H9 (cell line): ENCODE results near the gene MGA. TPM values are rescaled to one million over a fixed set of nuclear protein-coding genes. Genes with fewer than 3 reads are reported as not detected.

Experiments used
- DNase-seq: peaks from one replicate; pipeline ENCODE4 v3.0.0-alpha.2; 2017
- H2AFZ ChIP-seq: one replicate; pipeline ENCODE4 v1.6.1; 2013; ENCODE audit warnings: mild to moderate bottlenecking, low read length, control low read depth, moderate library complexity
- H2AK5ac ChIP-seq: 2 replicates; pipeline ENCODE4 v1.6.1; 2013; ENCODE audit warnings: low read length, control low read depth, mixed read lengths; ENCODE audit not compliant: insufficient read length
- H2BK120ac ChIP-seq: one replicate; pipeline ENCODE4 v1.6.1; 2013; ENCODE audit warnings: low read depth, mild to moderate bottlenecking, low read length, control low read depth, inconsistent platforms; ENCODE audit not compliant: poor library complexity, severe bottlenecking
- H2BK12ac ChIP-seq: 2 replicates; pipeline ENCODE4 v1.6.1; 2013; ENCODE audit warnings: low read length, control low read depth, mixed read lengths, low read depth; ENCODE audit not compliant: insufficient read length
- H2BK15ac ChIP-seq: 2 replicates; pipeline ENCODE4 v1.6.1; 2013; ENCODE audit warnings: low read depth, low read length, control low read depth
- H2BK20ac ChIP-seq: one replicate; pipeline ENCODE4 v1.6.1; 2013; ENCODE audit warnings: low read depth, mild to moderate bottlenecking, low read length, control low read depth, inconsistent platforms; ENCODE audit not compliant: poor library complexity, severe bottlenecking
- H2BK5ac ChIP-seq: 2 replicates; pipeline ENCODE4 v1.6.1; 2013; ENCODE audit warnings: low read length, control low read depth, mixed read lengths; ENCODE audit not compliant: insufficient read length
- H3K14ac ChIP-seq: 2 replicates; pipeline ENCODE4 v1.6.1; 2013; ENCODE audit warnings: low read length, control low read depth; ENCODE audit not compliant: insufficient read depth
- H3K18ac ChIP-seq: 2 replicates; pipeline ENCODE4 v1.6.1; 2013; ENCODE audit warnings: low read depth, mild to moderate bottlenecking, mixed read lengths, low read length, control low read depth; ENCODE audit not compliant: insufficient read length
- H3K23ac ChIP-seq: 2 replicates; pipeline ENCODE4 v1.6.1; 2013; ENCODE audit warnings: low read length, control low read depth, mixed read lengths, low read depth; ENCODE audit not compliant: insufficient read length
- H3K23me2 ChIP-seq: 2 replicates; pipeline ENCODE4 v1.6.1; 2013; ENCODE audit warnings: low read depth, mild to moderate bottlenecking, mixed read lengths, low read length, control low read depth; ENCODE audit not compliant: insufficient read length, poor library complexity, severe bottlenecking
- H3K27ac ChIP-seq: 2 replicates; pipeline ENCODE4 v1.5.1; 2013; ENCODE audit warnings: low read length, control low read depth, mixed read lengths, low read depth; ENCODE audit not compliant: insufficient read length
- H3K27me3 ChIP-seq: 2 replicates; pipeline ENCODE4 v1.6.1; 2013; ENCODE audit warnings: low read length, control low read depth, inconsistent platforms; ENCODE audit not compliant: insufficient read depth
- H3K4ac ChIP-seq: 2 replicates; pipeline ENCODE4 v1.6.1; 2013; ENCODE audit warnings: low read depth, mild to moderate bottlenecking, control low read depth, inconsistent platforms, low read length, moderate library complexity
- H3K4me1 ChIP-seq: 2 replicates; pipeline ENCODE4 v1.6.1; 2013; ENCODE audit warnings: low read length, control low read depth, inconsistent platforms; ENCODE audit not compliant: insufficient read depth
- H3K4me2 ChIP-seq: 2 replicates; pipeline ENCODE4 v1.6.1; 2013; ENCODE audit warnings: low read length, control low read depth, mixed read lengths; ENCODE audit not compliant: insufficient read length, insufficient read depth
- H3K56ac ChIP-seq: 2 replicates; pipeline ENCODE4 v1.6.1; 2013; ENCODE audit warnings: low read depth, mild to moderate bottlenecking, mixed read lengths, low read length, control low read depth; ENCODE audit not compliant: insufficient read length
- H3K79me1 ChIP-seq: 2 replicates; pipeline ENCODE4 v1.6.1; 2013; ENCODE audit warnings: low read depth, mild to moderate bottlenecking, moderate library complexity, low read length, control low read depth, inconsistent platforms; ENCODE audit not compliant: insufficient read depth, poor library complexity, severe bottlenecking
- H3K79me2 ChIP-seq: 2 replicates; pipeline ENCODE4 v1.6.1; 2013; ENCODE audit warnings: low read length, control low read depth, inconsistent platforms; ENCODE audit not compliant: insufficient read depth
- H3K9ac ChIP-seq: 2 replicates; pipeline ENCODE4 v1.6.1; 2013; ENCODE audit warnings: low read length, control low read depth, mixed read lengths; ENCODE audit not compliant: insufficient read length; ENCODE audit errors: extremely low read depth
- H3K9me3 ChIP-seq: one replicate; pipeline ENCODE4 v1.6.1; 2013; ENCODE audit warnings: low read depth, low read length, inconsistent platforms; ENCODE audit not compliant: control insufficient read depth
- H3T11ph ChIP-seq: one replicate; pipeline ENCODE4 v1.6.1; 2013; ENCODE audit warnings: mild to moderate bottlenecking, low read length, control low read depth, inconsistent platforms
- H4K20me1 ChIP-seq: one replicate; pipeline ENCODE4 v1.6.1; 2013; ENCODE audit not compliant: control insufficient read depth, insufficient read length, insufficient read depth
- H4K5ac ChIP-seq: 2 replicates; pipeline ENCODE4 v1.6.1; 2013; ENCODE audit warnings: low read depth, mild to moderate bottlenecking, mixed read lengths, low read length, control low read depth; ENCODE audit not compliant: insufficient read length
- H4K8ac ChIP-seq: replicated peaks from 2 replicates; pipeline ENCODE4 v1.6.1; 2013; ENCODE audit warnings: low read length, control low read depth, mixed read lengths, low read depth; ENCODE audit not compliant: insufficient read length
- H4K91ac ChIP-seq: 2 replicates; pipeline ENCODE4 v1.6.1; 2013; ENCODE audit warnings: low read depth, mild to moderate bottlenecking, moderate library complexity, mixed read lengths, low read length, control low read depth; ENCODE audit not compliant: insufficient read length
- H3K27ac Mint-ChIP-seq, 3 experiments: 2 replicates in 2 of 3; 3 replicates in 1 of 3; pipeline ENCODE4 v1.8.0; 2020 to 2021; ENCODE audit warnings: mixed read lengths in 3 of 3, mild to moderate bottlenecking in 1 of 3, moderate library complexity in 1 of 3
- H3K27me3 Mint-ChIP-seq: 2 replicates; pipeline ENCODE4 v1.8.0; 2021; ENCODE audit warnings: low read depth, mild to moderate bottlenecking, moderate library complexity, mixed read lengths
- H3K36me3 Mint-ChIP-seq, 3 experiments: 2 replicates in 2 of 3; 3 replicates in 1 of 3; pipeline ENCODE4 v1.8.0; 2020 to 2021; ENCODE audit warnings: low read depth in 3 of 3, mixed read lengths in 3 of 3; ENCODE audit not compliant: insufficient read depth in 1 of 3
- H3K4me1 Mint-ChIP-seq, 2 experiments: 2 replicates each; pipeline ENCODE4 v1.8.0; 2020; ENCODE audit warnings: mixed read lengths in 2 of 2
- H3K4me3 Mint-ChIP-seq, 2 experiments: 2 replicates in 1 of 2; 3 replicates in 1 of 2; pipeline ENCODE4 v1.8.0; 2020 to 2021; ENCODE audit warnings: mild to moderate bottlenecking in 2 of 2, mixed read lengths in 2 of 2, moderate library complexity in 1 of 2
- H3K9me3 Mint-ChIP-seq, 2 experiments: 2 replicates in 1 of 2; 3 replicates in 1 of 2; pipeline ENCODE4 v1.8.0; 2020; ENCODE audit warnings: mild to moderate bottlenecking in 2 of 2, mixed read lengths in 2 of 2, moderate library complexity in 1 of 2
- WGBS: extraction: QIAGEN DNeasy Blood & Tissue Kit; methylation state at CpG from one replicate; pipeline ENCODE4 v1.1.7; 2013; ENCODE audit warnings: missing lambda C conversion rate, low lambda C conversion rate, mixed read lengths; ENCODE audit not compliant: insufficient read length; ENCODE audit errors: extremely low coverage; 5-methylcytosine and 5-hydroxymethylcytosine counted together
- total RNA-seq: library from RNA; stranded (reverse); gene quantifications from 2 replicates; pipeline ENCODE4 v1.2.1, GENCODE V29; 2021
- TF ChIP-seq, protein P1 (sequence below): fragments of 200-600 bp; sonication (generic); conservative IDR thresholded peaks from 3 replicates; pipeline ENCODE4 v1.8.0; 2021; ENCODE audit warnings: antibody characterized with exemption, mild to moderate bottlenecking

The MGA gene
- total RNA-seq, 1 experiment from 2014 or later: 62.7 TPM

DNA sequence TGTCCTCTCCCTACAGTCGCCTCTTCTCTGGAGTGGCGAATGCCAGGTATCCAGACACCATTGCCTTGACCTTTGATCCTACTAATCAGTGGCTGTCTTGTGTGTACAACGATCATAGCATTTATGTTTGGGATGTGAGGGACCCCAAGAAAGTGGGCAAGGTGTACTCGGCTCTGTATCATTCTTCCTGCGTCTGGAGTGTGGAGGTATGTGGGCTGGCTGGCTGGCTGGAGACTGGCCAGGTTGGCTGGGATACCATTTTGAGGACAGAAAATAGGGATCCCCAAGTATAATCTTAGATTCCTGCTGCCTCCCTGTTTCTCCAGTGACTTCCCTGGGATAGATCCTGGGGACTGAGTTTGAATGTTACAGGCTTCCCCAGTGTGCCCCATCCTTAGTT, 154.3 kb downstream of the MGA start:
- H3T11ph ChIP-seq: no peak overlapping the region
- H2BK5ac ChIP-seq: no peak overlapping the region
- DNase-seq: no peak
- H3K23me2 ChIP-seq: no peaks in the 10 kb centered on the region
- H3K56ac ChIP-seq: no peak overlapping the region
- no peak overlapping the region for H2BK15ac ChIP-seq
- H3K79me2 ChIP-seq: no peaks in the 10 kb centered on the region
- H3K9me3 ChIP-seq: no peaks in the 10 kb centered on the region
- H4K5ac ChIP-seq: no peak overlapping the region
- H3K4me3 Mint-ChIP-seq: no peak overlapping the region
- H4K91ac ChIP-seq: no peak overlapping the region
- no peaks in the 10 kb centered on the region for H3K9me3 Mint-ChIP-seq
- no peak overlapping the region for H2AK5ac ChIP-seq
- H2BK20ac ChIP-seq: no peak overlapping the region
- H3K4me1 Mint-ChIP-seq: peaks cover 0 to 5% of the 10 kb centered on the region in 2 experiments; a peak in 2 of 4 replicates
- no peaks in the 10 kb centered on the region for H4K20me1 ChIP-seq
- no peak overlapping the region for H3K9ac ChIP-seq
- H2BK120ac ChIP-seq: no peak overlapping the region
- H2BK12ac ChIP-seq: no peak overlapping the region
- no peak overlapping the region for H3K27ac ChIP-seq
- H3K79me1 ChIP-seq: no peaks in the 10 kb centered on the region
- H3K14ac ChIP-seq: no peak overlapping the region
- peaks cover 3 to 12% (median 3%) of the 10 kb centered on the region in 3 experiments; a peak in 5 of 7 replicates for H3K36me3 Mint-ChIP-seq
- H3K27me3 Mint-ChIP-seq: no peaks in the 10 kb centered on the region
- no peak overlapping the region for H3K18ac ChIP-seq
- no peak overlapping the region for H3K27ac Mint-ChIP-seq
- TF ChIP-seq, protein P1, sequence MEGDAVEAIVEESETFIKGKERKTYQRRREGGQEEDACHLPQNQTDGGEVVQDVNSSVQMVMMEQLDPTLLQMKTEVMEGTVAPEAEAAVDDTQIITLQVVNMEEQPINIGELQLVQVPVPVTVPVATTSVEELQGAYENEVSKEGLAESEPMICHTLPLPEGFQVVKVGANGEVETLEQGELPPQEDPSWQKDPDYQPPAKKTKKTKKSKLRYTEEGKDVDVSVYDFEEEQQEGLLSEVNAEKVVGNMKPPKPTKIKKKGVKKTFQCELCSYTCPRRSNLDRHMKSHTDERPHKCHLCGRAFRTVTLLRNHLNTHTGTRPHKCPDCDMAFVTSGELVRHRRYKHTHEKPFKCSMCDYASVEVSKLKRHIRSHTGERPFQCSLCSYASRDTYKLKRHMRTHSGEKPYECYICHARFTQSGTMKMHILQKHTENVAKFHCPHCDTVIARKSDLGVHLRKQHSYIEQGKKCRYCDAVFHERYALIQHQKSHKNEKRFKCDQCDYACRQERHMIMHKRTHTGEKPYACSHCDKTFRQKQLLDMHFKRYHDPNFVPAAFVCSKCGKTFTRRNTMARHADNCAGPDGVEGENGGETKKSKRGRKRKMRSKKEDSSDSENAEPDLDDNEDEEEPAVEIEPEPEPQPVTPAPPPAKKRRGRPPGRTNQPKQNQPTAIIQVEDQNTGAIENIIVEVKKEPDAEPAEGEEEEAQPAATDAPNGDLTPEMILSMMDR: no peak
- WGBS: no CpG with 5 or more reads among the region's 5 CpGs
- no peak overlapping the region for H3K23ac ChIP-seq
- H3K4me1 ChIP-seq: no peaks in the 10 kb centered on the region
- H3K4ac ChIP-seq: no peak overlapping the region
- no peak overlapping the region for H3K4me2 ChIP-seq
- H4K8ac ChIP-seq: no peak overlapping the region
- no peak overlapping the region for H2AFZ ChIP-seq
- H3K27me3 ChIP-seq: no peaks in the 10 kb centered on the region
